HG03066 (cell line): ENCODE measurements around the gene SND1.

Source experiments
- ATAC-seq: cut with Tn5 transposase; IDR thresholded peaks from one replicate; pipeline ENCODE4 v1.9.1; 2021; ENCODE audit warnings: low read depth; ENCODE audit not compliant: unreplicated experiment

SND1 gene

GRCh38 chr7:128005759-128006159, 353.8 kb downstream of the SND1 start:
- ATAC-seq = no peak

- no peak for ATAC-seq
These were observed 354.7 kb downstream of the SND1 start for GRCh38 chr7:128006550-128007302.

- ATAC-seq = no peak
These were observed 355.3 kb downstream of the SND1 start for GRCh38 chr7:128007303-128007680.

- ATAC-seq = no peak
These were observed 356.1 kb downstream of the SND1 start for GRCh38 chr7:128008141-128008540.

GRCh38 chr7:128008744-128009143, 356.8 kb downstream of the SND1 start:
- ATAC-seq = no peak

- no peak for ATAC-seq
These were observed 358.6 kb downstream of the SND1 start for GRCh38 chr7:128010391-128011127.

- no peak for ATAC-seq
These were observed 359.2 kb downstream of the SND1 start for GRCh38 chr7:128011131-128011661.

- no peak for ATAC-seq
These were observed 362.8 kb downstream of the SND1 start for GRCh38 chr7:128014811-128015210.

- no peak for ATAC-seq
These were observed 365.5 kb downstream of the SND1 start for GRCh38 chr7:128017460-128017859.

- no peak for ATAC-seq
These were observed 366.2 kb downstream of the SND1 start for GRCh38 chr7:128017862-128018845.

- no peak for ATAC-seq
These were observed 367.3 kb downstream of the SND1 start for GRCh38 chr7:128019288-128019687.

GRCh38 chr7:128020159-128020558, 368.2 kb downstream of the SND1 start:
- ATAC-seq = no peak

GRCh38 chr7:128021366-128021765, 369.4 kb downstream of the SND1 start:
- ATAC-seq = no peak

- ATAC-seq = no peak
These were observed 370.9 kb downstream of the SND1 start for GRCh38 chr7:128022631-128023532.

- no peak for ATAC-seq
These were observed 372.2 kb downstream of the SND1 start for GRCh38 chr7:128024151-128024550.

- no peak for ATAC-seq
These were observed 373.4 kb downstream of the SND1 start for GRCh38 chr7:128025380-128025779.

- no peak for ATAC-seq
These were observed 373.8 kb downstream of the SND1 start for GRCh38 chr7:128025819-128026218.

GRCh38 chr7:128026551-128026950, 374.6 kb downstream of the SND1 start:
- no peak for ATAC-seq

GRCh38 chr7:128027485-128027980, 375.5 kb downstream of the SND1 start:
- ATAC-seq = no peak
